Measurements from ENCODE around the gene PROZ. TPM values are rescaled to one million over a fixed set of nuclear protein-coding genes. Genes with fewer than 3 reads are reported as not detected.

Gene PROZ
- total and polyA plus RNA-seq, 2 of the 13 experiments (the other 11 are each of a cell fraction or from before 2014, with no cell fraction given): 5.6 to 22.5 TPM

DNA sequence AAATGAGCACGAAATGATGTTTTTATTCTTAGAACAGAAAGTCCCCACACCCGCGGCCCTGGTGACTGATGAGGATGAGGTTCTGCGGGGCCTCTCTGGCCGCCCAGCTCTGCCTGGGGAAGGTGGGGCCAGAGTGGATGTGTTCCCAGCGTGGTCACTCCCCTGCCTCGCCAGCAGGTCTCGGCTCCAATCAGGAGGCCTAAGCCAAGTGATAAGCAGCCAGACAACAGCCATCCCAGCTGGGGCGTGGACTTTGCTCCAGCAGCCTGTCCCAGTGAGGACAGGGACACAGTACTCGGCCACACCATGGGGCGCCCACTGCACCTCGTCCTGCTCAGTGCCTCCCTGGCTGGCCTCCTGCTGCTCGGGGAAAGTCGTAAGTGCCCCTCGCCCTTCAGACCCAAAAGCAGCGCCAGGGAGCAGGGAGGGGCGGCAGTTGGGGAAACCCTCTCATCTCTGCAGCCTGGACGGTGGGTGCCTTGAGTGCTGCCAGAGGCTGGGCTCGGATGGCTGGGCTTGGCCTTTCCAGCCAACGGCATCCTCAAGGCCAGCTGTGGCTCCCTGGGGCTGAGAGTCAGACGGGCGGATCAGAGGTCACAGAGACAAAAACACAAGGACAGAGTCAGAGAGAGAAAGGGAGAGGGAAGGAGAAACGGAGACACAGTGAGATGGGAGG lies 35.8 kb upstream of the PROZ start, which contains the start of gene F10 (continued):
- TF ChIP-seq ZNF484 (CRISPR knock-in tag; IDR thresholded peaks at IDR 0.05; ENCODE audit: borderline replicate concordance, low read depth) (no peak; the same call in 1 of the 2 replicates), ZBED4 (CRISPR knock-in tag; IDR thresholded peaks at IDR 0.05; ENCODE audit: borderline replicate concordance) (peak; percentile 79; the same call in 1 of the 2 replicates), HNF4A (CRISPR knock-in tag; IDR thresholded peaks at IDR 0.05) (peak; percentile 99), ONECUT2 (CRISPR knock-in tag; IDR thresholded peaks at IDR 0.05) (0 out of 2 replicates have a peak, but pooled peaks have one; percentile 28), CBX5 (CRISPR knock-in tag; IDR thresholded peaks at IDR 0.05; ENCODE audit: borderline replicate concordance) (no peak; the same call in 1 of the 2 replicates), GATAD1 (CRISPR knock-in tag; IDR thresholded peaks at IDR 0.05) (peak; percentile 72), RFX3 (CRISPR knock-in tag; IDR thresholded peaks at IDR 0.05) (no peak), MIER3 (CRISPR knock-in tag; IDR thresholded peaks at IDR 0.05; ENCODE audit: borderline replicate concordance) (peak; percentile 74), HNRNPL (IDR thresholded peaks at IDR 0.05; ENCODE audit: low read depth, low read length) (0 out of 2 replicates have a peak, but pooled peaks have one; percentile 71), ZNF180 (CRISPR knock-in tag; IDR thresholded peaks at IDR 0.05; ENCODE audit: borderline replicate concordance, low read depth) (peak; percentile 48; the same call in 1 of the 2 replicates), ZNF281 (CRISPR knock-in tag; IDR thresholded peaks at IDR 0.05; ENCODE audit: borderline replicate concordance) (no peak; the same call in 1 of the 2 replicates), ZNF549 (CRISPR knock-in tag; IDR thresholded peaks at IDR 0.05) (no peak)
- TF ChIP-seq, protein P1, sequence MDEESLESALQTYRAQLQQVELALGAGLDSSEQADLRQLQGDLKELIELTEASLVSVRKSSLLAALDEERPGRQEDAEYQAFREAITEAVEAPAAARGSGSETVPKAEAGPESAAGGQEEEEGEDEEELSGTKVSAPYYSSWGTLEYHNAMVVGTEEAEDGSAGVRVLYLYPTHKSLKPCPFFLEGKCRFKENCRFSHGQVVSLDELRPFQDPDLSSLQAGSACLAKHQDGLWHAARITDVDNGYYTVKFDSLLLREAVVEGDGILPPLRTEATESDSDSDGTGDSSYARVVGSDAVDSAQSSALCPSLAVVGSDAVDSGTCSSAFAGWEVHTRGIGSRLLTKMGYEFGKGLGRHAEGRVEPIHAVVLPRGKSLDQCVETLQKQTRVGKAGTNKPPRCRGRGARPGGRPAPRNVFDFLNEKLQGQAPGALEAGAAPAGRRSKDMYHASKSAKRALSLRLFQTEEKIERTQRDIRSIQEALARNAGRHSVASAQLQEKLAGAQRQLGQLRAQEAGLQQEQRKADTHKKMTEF (CRISPR knock-in tag; IDR thresholded peaks at IDR 0.05): peak; percentile 92
- TF ChIP-seq, protein P2, sequence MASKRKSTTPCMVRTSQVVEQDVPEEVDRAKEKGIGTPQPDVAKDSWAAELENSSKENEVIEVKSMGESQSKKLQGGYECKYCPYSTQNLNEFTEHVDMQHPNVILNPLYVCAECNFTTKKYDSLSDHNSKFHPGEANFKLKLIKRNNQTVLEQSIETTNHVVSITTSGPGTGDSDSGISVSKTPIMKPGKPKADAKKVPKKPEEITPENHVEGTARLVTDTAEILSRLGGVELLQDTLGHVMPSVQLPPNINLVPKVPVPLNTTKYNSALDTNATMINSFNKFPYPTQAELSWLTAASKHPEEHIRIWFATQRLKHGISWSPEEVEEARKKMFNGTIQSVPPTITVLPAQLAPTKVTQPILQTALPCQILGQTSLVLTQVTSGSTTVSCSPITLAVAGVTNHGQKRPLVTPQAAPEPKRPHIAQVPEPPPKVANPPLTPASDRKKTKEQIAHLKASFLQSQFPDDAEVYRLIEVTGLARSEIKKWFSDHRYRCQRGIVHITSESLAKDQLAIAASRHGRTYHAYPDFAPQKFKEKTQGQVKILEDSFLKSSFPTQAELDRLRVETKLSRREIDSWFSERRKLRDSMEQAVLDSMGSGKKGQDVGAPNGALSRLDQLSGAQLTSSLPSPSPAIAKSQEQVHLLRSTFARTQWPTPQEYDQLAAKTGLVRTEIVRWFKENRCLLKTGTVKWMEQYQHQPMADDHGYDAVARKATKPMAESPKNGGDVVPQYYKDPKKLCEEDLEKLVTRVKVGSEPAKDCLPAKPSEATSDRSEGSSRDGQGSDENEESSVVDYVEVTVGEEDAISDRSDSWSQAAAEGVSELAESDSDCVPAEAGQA (IDR thresholded peaks at IDR 0.05; ENCODE audit: low read depth): no peak
- TF ChIP-seq, protein P2 (CRISPR knock-in tag; IDR thresholded peaks at IDR 0.05; ENCODE audit: borderline replicate concordance): no peak

Data from HepG2 (cell line).